ENCODE data around the gene TTC17.

- TF ChIP-seq CTCF (IDR thresholded peaks at IDR 0.05) (no peak), EZH2phosphoT487 (IDR thresholded peaks at IDR 0.05) (no peak)
Measured at GRCh38 chr11:43341159-43341558, 17.6 kb upstream of the TTC17 start.
